ENCODE measurements around the gene SUSD5. TPM values are rescaled to one million over a fixed set of nuclear protein-coding genes. Genes with fewer than 3 reads are reported as not detected.

The SUSD5 gene
- total and polyA plus RNA-seq, 12 donors, result 0.16 to 2.0 (median 1.1) TPM

DNA sequence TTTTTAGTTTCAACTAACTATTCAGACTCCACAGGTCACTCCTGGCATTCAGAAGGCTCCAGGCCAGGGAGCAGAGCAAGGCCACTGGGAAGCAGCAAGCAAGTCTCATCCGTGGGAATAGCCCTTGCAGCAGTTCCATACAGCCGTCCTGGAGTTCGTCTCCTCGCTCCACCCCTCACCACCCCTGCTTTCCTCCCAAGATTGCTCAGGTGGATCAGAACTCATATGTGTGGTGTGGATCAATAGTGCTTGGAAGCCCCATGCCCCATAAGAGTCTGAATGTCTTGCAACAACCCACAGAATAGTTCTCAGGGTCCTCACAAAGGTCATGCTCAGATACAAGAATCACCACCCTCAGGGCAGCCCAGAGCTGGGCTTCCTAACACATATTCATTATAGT is 44.5 kb downstream of the SUSD5 start:
- Histone ChIP-seq H3K9me3 (replicated peaks in 1 of 3) (no peaks in the 10 kb centered on the region), H3K27ac (no peak overlapping the region), H3K4me3 (no peak overlapping the region), H3K4me1 (replicated peaks in 1 of 2) (no peaks in the 10 kb centered on the region), H3K36me3 (replicated peaks in 1 of 2) (no peaks in the 10 kb centered on the region), H3K27me3 (no peaks in the 10 kb centered on the region)
- no peak for DNase-seq
- WGBS, 4 donors, result 77 to 100% (median 78%) methylated on average over 3 to 4 of the region's 4 CpGs
- TF ChIP-seq, protein P1, sequence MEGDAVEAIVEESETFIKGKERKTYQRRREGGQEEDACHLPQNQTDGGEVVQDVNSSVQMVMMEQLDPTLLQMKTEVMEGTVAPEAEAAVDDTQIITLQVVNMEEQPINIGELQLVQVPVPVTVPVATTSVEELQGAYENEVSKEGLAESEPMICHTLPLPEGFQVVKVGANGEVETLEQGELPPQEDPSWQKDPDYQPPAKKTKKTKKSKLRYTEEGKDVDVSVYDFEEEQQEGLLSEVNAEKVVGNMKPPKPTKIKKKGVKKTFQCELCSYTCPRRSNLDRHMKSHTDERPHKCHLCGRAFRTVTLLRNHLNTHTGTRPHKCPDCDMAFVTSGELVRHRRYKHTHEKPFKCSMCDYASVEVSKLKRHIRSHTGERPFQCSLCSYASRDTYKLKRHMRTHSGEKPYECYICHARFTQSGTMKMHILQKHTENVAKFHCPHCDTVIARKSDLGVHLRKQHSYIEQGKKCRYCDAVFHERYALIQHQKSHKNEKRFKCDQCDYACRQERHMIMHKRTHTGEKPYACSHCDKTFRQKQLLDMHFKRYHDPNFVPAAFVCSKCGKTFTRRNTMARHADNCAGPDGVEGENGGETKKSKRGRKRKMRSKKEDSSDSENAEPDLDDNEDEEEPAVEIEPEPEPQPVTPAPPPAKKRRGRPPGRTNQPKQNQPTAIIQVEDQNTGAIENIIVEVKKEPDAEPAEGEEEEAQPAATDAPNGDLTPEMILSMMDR (IDR thresholded peaks at IDR 0.05), result no peak
- TF ChIP-seq POLR2A (IDR thresholded peaks at IDR 0.05), result no peak
- intact Hi-C loops (cut with DNase I), result no loop called here

DNA sequence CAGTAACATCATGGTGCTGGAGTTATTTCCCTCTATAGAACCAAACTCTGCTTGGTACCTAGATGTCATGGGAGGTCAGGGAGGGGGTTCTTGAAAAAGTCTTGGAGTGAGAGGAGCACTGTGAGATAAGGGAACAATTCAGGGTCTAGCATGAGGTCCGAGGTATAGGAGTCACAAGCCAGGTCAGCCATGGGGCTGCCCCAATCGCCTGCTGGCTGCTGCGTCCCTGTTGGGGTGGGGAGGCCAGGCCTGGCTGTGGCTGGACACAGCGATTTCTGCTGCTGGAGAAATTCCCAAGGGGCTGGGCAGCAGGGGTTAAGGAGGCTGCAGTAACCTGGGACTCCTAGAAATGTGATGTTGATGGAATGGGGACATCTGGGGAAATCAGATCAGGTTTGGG is 44.9 kb downstream of the SUSD5 start:
- intact Hi-C loops (cut with DNase I), result no loop called here
- Histone ChIP-seq H3K36me3 (replicated peaks in 1 of 2) (no peaks in the 10 kb centered on the region), H3K4me1 (replicated peaks in 1 of 2) (no peaks in the 10 kb centered on the region), H3K27me3 (no peaks in the 10 kb centered on the region), H3K27ac (no peak overlapping the region), H3K4me3 (no peak overlapping the region), H3K9me3 (replicated peaks in 1 of 3) (no peaks in the 10 kb centered on the region)
- WGBS, 4 donors, result 78 to 89% (median 84%) methylated on average over 3 to 4 of the region's 4 CpGs
- DNase-seq, result no peak
- TF ChIP-seq, protein P1 (IDR thresholded peaks at IDR 0.05), result no peak
- no peak for TF ChIP-seq POLR2A (IDR thresholded peaks at IDR 0.05)

DNA sequence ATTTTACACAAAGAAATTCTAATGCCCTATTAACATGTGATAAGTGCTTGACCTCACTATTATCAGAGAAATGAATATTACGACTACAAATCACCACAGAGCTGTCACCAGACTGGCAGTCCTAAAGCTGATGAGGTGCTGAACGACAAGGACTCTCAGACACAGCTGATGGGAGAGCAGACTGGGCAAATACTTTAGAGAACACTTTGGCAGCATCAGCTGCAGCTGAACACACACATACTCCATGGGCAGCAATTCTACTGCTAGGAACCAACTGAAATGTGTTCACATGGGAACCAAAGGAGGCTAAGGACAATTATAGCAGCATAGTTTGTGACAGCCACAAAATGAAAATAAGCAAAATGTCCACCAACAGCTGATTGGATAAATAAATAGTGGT is 45.5 kb downstream of the SUSD5 start:
- Histone ChIP-seq H3K27ac (no peak overlapping the region), H3K36me3 (replicated peaks in 1 of 2) (no peaks in the 10 kb centered on the region), H3K27me3 (no peaks in the 10 kb centered on the region), H3K4me3 (no peak overlapping the region), H3K9me3 (replicated peaks in 1 of 3) (no peaks in the 10 kb centered on the region), H3K4me1 (replicated peaks in 1 of 2) (no peaks in the 10 kb centered on the region)
- intact Hi-C loops (cut with DNase I), result no loop called here
- TF ChIP-seq, protein P1 (IDR thresholded peaks at IDR 0.05), result no peak
- DNase-seq, result no peak
- WGBS, 4 donors, result 5 to 39% (median 24%) methylated on average over 2 of the region's 2 CpGs

GRCh38 chr3:33171580-33171979 is 47.0 kb downstream of the SUSD5 start:
- Histone ChIP-seq H3K4me3 (no peak overlapping the region), H3K9me3 (replicated peaks in 1 of 3) (no peaks in the 10 kb centered on the region), H3K27me3 (no peaks in the 10 kb centered on the region), H3K36me3 (replicated peaks in 1 of 2) (no peaks in the 10 kb centered on the region), H3K27ac (no peak overlapping the region), H3K4me1 (replicated peaks in 1 of 2) (no peaks in the 10 kb centered on the region)
- 64 to 80% (median 75%) methylated on average over 4 of the region's 4 CpGs for WGBS, 4 donors
- intact Hi-C loops (cut with DNase I), result no loop called here
- TF ChIP-seq, protein P1 (IDR thresholded peaks at IDR 0.05), result no peak
- no peak for DNase-seq

Measured in adrenal gland (tissue), 12 donors.